ENCODE measurements around the gene CAMTA1. TPM values are rescaled to one million over a fixed set of nuclear protein-coding genes. Genes with fewer than 3 reads are reported as not detected.

CAMTA1 gene
- total RNA-seq, 1 donor from 2014 or later: 77.6 TPM

DNA sequence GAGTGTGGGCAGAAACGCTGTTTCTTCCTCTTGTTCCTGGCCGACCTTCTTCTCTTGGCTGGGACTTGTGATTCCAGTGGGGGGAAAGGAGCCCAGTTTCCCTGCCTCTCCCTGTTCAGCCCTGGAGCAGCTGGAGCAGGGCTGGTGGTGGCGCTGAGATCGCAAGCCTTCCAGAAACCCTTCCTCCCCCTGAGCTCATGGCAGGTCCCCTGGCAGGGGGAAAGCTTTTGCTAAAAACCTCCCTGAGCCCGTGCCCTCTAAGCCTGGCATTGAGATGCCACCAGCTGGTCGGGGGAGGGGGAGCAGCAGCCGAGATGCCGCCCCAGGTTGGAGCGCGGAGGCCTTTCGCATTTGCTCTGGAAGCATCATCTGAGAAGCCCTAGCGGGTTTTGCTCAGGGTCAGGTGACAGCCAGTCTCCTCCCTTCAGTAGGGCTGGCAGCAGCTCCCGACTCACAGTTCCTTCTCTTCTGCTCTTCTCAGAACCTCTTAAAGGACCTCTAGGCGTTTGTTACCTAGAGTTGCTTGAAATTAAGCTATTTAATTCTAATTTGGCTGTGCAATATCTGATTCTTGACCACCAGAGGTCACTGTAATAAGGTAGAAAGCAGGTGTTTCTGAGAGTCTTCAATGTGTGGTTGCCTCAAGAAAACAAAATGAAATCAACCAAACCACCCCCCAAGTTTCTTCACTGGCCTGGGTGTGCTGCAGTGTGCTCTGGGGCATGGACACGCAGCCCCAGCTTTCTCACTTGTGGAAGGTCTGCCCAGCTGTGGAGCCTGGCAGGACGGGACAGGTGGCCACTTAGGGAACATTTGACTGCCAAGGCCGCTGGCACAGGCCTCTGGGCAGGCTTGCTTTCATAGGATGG lies 257.3 kb downstream of the CAMTA1 start:
- peak; percentile 5 for DNase-seq (ENCODE audit: low read depth)
- Histone ChIP-seq H3K27me3 (ENCODE audit: insufficient read depth, low read length) (no peaks in the 10 kb centered on the region), H3K4me2 (ENCODE audit: low read length) (no peak overlapping the region), H3K27ac (ENCODE audit: low read depth, low read length) (no peak overlapping the region), H2AFZ (ENCODE audit: low read depth, low read length) (no peak overlapping the region), H3K4me3 (ENCODE audit: insufficient read depth, low read depth, low read length) (no peak overlapping the region), H3K9me3 (ENCODE audit: insufficient read depth, low read depth, low read length) (peaks cover 6% of the 10 kb centered on the region), H3K9ac (ENCODE audit: low read length) (no peak overlapping the region), H3K4me1 (ENCODE audit: insufficient read depth, low read length) (no peaks in the 10 kb centered on the region), H3K79me2 (ENCODE audit: insufficient read depth, low read length) (no peaks in the 10 kb centered on the region), H3K36me3 (ENCODE audit: insufficient read depth, low read length) (no peaks in the 10 kb centered on the region), H4K20me1 (ENCODE audit: insufficient read depth, low read length) (no peaks in the 10 kb centered on the region)
- TF ChIP-seq, protein P1, sequence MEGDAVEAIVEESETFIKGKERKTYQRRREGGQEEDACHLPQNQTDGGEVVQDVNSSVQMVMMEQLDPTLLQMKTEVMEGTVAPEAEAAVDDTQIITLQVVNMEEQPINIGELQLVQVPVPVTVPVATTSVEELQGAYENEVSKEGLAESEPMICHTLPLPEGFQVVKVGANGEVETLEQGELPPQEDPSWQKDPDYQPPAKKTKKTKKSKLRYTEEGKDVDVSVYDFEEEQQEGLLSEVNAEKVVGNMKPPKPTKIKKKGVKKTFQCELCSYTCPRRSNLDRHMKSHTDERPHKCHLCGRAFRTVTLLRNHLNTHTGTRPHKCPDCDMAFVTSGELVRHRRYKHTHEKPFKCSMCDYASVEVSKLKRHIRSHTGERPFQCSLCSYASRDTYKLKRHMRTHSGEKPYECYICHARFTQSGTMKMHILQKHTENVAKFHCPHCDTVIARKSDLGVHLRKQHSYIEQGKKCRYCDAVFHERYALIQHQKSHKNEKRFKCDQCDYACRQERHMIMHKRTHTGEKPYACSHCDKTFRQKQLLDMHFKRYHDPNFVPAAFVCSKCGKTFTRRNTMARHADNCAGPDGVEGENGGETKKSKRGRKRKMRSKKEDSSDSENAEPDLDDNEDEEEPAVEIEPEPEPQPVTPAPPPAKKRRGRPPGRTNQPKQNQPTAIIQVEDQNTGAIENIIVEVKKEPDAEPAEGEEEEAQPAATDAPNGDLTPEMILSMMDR (IDR thresholded peaks at IDR 0.05; ENCODE audit: insufficient read depth, low read depth, low read length): peak; percentile 59
- TF ChIP-seq EZH2 (IDR thresholded peaks at IDR 0.05; ENCODE audit: insufficient read depth, low read length): no peak
- no peak for FAIRE-seq
- Mint-ChIP-seq H3K27ac (ENCODE audit: unreplicated experiment) (no peak overlapping the region), H3K36me3 (ENCODE audit: low read depth, unreplicated experiment) (no peaks in the 10 kb centered on the region), H3K4me1 (ENCODE audit: low read depth, unreplicated experiment) (peaks cover 5% of the 10 kb centered on the region), H3K9me3 (ENCODE audit: unreplicated experiment) (peaks cover 3% of the 10 kb centered on the region), H3K27me3 (ENCODE audit: low read depth, unreplicated experiment) (peaks cover 22% of the 10 kb centered on the region), H3K4me3 (ENCODE audit: unreplicated experiment) (no peak overlapping the region)

DNA sequence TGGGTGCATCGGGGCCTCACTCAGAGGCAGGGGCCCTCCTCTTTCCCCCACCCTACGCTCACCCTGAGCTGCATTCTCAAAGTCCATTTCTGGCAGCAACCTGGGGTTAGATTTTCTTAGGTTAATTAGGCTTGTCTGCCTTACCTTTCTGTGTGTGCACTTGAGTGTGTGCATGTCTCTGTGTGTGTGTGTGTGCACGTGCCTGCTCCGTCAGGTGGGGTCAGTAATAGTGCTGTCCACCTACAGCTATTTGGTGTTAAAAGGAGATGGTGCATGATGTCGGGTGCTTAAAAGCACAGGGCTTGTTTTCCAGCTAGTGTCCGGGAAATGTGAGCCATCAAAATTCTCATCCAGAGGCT lies 257.9 kb downstream of the CAMTA1 start:
- H3K4me1 ChIP-seq (ENCODE audit: insufficient read depth, low read length): no peaks in the 10 kb centered on the region
- H3K79me2 ChIP-seq (ENCODE audit: insufficient read depth, low read length): no peaks in the 10 kb centered on the region
- peaks cover 6% of the 10 kb centered on the region for H3K9me3 ChIP-seq (ENCODE audit: insufficient read depth, low read depth, low read length)
- no peaks in the 10 kb centered on the region for H4K20me1 ChIP-seq (ENCODE audit: insufficient read depth, low read length)
- Mint-ChIP-seq H3K4me3 (ENCODE audit: unreplicated experiment) (no peak overlapping the region), H3K27ac (ENCODE audit: unreplicated experiment) (no peak overlapping the region), H3K4me1 (ENCODE audit: low read depth, unreplicated experiment) (peaks cover 11% of the 10 kb centered on the region), H3K27me3 (ENCODE audit: low read depth, unreplicated experiment) (peaks cover 22% of the 10 kb centered on the region), H3K36me3 (ENCODE audit: low read depth, unreplicated experiment) (no peaks in the 10 kb centered on the region), H3K9me3 (ENCODE audit: unreplicated experiment) (peaks cover 7% of the 10 kb centered on the region)
- TF ChIP-seq, protein P1 (IDR thresholded peaks at IDR 0.05; ENCODE audit: insufficient read depth, low read depth, low read length): no peak
- TF ChIP-seq EZH2 (IDR thresholded peaks at IDR 0.05; ENCODE audit: insufficient read depth, low read length): no peak
- H3K27ac ChIP-seq (ENCODE audit: low read depth, low read length): no peak overlapping the region
- FAIRE-seq (no peak), DNase-seq (ENCODE audit: low read depth) (no peak)
- H3K4me3 ChIP-seq (ENCODE audit: insufficient read depth, low read depth, low read length): no peak overlapping the region
- no peak overlapping the region for H3K9ac ChIP-seq (ENCODE audit: low read length)
- H3K27me3 ChIP-seq (ENCODE audit: insufficient read depth, low read length): no peaks in the 10 kb centered on the region
- no peaks in the 10 kb centered on the region for H3K36me3 ChIP-seq (ENCODE audit: insufficient read depth, low read length)
- no peak overlapping the region for H2AFZ ChIP-seq (ENCODE audit: low read depth, low read length)
- no peak overlapping the region for H3K4me2 ChIP-seq (ENCODE audit: low read length)

All from astrocyte (in vitro differentiated cells and primary cell).